ENCODE results near the gene ADRA2B. TPM values are rescaled to one million over a fixed set of nuclear protein-coding genes. Genes with fewer than 3 reads are reported as not detected.

The ADRA2B gene
- total RNA-seq, 1 experiment from 2014 or later, result not detected

DNA sequence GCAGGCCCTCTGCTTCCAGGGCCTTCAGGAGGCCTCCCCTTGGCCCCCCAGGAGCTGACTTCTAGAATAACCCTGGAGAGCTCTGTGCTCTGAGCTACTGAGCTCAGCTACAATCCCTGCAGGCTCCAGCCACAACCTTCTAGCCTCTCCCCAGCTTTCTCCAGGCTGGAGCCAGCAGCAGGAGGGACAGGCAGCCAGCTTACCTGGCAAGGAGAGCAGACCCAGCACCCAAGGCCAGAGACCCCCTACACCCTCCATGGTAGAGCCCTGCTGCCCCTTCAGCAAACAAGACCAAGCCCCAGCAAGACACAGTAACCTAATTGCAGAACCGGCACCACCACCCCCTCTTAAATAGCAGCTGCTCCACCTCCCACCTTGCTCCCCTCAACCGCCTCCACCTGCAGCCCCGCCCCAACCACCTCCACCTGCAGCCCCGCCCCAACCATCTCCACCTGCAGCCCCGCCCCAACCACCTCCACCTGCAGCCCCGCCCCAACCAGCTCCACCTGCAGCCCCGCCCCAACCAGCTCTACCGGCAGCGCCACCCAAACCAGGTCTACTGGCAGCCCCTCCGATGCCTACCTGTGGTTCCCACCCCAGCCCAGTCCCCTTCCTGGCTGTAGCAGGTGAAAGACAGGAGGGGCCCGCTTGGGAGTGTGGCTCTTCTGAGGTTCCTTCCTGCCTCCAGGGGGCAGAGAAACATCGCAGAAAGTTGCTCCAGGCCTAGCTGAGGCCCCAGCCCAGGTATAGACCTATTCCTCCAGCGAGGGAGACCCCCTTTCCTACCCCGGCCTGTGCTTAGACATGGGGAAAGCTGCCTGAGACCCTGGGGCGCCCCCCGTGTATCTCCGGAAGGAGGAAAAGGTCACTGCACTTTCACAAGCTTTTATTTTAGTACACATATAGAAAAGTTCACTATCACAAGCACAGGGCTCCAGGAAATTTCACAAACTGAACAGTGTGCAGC, 22.1 kb upstream of the ADRA2B start, which contains the start of gene ASTL:
Gene ASTL, minus strand, starts transcription at position 324 of the 967 bp plus-strand sequence. Its CDS starts 66 bp downstream, at position 258.
- DNase-seq (ENCODE audit: low read depth), result no peak

DNA sequence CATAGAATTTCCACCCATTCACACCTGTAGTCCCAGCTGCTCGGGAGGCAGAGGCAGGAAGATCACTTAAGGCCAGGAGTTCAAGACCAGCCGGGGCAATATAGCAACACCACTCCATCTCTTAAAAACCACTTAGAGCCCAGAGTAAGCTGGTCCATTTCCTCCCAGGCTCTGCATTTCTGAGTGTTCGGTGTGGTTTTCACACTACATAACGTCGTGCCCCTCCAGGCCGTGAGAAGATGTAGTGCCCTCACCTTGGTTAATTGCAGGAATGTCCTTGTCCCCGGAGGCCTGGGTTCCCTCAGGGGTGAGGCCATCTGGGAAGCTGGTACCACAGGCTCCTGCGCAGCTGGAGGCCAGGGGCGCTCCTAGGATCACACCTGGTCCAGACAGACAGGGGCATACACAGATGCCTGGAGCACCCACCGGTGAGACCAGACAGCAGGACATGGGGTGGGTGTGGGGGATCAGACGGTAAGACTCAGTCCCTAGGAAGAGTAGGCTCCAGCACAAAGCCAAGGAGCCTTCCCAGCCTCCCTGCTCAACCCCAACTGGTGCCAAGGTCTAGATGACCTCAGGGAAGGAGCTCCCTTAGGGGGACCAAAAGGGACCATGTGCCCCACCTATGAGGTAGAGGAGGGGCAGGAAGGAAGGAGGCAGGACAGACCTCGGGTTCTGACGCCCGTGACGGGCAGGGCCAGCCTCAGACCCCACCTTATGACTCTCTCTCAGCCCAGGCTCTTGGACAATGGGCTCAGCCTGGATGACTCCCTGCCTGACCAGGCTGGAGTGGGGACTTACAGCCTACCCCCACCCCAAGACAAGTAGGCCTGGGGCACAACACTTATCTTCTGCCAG, 21.2 kb upstream of the ADRA2B start:
- DNase-seq (ENCODE audit: low read depth), result no peak

DNA sequence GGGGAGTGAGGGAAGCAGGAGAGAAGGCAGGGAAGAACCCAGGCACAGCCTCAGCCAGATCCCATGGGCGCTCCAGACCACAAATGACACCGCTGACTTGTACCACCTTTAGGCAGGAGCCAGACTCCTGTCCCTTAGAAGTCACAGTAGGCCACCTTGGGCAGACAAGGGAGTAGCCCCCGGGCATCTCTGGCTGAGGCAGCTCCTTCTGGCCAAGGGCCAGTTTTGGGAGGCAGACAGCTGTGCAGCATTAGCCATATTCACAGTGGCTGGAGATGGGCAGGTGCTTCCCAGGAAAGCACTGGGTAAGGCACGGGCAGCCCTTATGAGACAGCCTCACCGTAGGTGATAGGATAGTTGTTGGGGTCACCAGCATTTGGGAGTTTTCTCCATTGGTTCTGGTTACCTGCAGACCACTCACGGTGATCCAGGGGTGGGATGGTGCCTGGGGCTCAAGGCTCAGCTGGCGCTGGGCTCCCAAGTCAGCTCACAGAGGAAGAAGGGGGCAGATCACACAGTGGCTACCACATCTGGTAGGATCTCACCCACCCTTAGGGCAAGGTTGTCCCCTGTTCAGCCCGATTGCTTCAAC, 19.9 kb upstream of the ADRA2B start:
- DNase-seq (ENCODE audit: low read depth), result no peak

DNA sequence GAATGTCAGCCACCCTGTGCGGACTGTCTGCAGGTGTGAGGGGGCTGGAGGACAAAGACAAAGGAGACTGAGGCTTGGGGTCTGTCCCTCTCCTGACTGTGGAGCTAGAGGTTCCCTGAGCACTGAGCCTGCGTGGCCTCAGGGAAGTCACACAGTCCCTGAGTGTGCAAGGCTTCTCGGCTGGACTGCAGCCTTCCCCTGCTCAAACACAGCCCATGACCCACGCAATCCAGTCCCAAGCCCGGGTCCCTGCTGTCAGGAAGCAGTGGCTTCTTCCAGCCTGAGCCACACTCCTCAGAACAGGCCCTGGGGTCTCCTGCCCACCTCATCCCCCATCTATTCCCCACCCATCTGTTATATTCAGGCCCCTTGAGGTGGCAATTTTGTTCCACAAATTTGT, 19.2 kb upstream of the ADRA2B start:
- no peak for DNase-seq (ENCODE audit: low read depth)

DNA sequence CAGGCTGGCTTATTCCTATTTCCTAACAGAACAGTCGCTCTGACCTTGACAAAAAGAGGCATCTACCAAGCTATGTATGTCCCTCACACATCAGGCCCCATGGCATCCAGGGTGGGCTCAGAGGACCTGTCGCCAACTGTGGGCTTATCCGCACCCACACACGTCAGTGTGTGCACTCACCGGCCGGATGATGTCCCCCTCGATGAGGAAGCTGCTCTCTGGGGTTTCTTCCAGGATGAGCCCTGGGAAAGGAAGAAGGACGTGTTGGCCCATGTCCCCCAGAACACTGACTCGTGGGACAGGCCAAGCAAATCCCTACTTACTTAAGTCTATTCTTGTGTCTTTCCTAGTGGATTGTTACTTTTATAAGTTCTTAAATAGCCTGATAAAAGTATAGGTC, 18.8 kb upstream of the ADRA2B start:
- no peak for DNase-seq (ENCODE audit: low read depth)

DNA sequence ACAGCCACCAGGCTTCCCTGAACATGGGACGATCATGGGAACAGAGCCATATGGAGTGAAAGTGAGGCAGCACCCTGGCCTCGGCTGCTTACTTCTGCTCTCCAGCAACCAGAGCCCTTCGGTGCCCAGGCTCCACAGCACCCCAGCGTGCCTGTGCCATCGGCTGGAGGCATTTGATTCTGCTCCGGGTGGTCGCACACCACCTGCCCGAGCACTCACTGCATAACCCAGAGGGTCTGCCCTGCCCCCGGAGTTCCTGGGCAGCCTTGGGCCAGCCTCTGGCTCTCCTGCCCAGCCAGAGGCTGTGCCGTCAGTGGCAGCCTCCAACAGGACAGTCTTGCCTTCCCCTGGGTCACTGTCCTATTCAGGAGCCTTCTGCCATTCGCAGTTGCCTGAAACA, 18.1 kb upstream of the ADRA2B start:
- DNase-seq (ENCODE audit: low read depth), result no peak

DNA sequence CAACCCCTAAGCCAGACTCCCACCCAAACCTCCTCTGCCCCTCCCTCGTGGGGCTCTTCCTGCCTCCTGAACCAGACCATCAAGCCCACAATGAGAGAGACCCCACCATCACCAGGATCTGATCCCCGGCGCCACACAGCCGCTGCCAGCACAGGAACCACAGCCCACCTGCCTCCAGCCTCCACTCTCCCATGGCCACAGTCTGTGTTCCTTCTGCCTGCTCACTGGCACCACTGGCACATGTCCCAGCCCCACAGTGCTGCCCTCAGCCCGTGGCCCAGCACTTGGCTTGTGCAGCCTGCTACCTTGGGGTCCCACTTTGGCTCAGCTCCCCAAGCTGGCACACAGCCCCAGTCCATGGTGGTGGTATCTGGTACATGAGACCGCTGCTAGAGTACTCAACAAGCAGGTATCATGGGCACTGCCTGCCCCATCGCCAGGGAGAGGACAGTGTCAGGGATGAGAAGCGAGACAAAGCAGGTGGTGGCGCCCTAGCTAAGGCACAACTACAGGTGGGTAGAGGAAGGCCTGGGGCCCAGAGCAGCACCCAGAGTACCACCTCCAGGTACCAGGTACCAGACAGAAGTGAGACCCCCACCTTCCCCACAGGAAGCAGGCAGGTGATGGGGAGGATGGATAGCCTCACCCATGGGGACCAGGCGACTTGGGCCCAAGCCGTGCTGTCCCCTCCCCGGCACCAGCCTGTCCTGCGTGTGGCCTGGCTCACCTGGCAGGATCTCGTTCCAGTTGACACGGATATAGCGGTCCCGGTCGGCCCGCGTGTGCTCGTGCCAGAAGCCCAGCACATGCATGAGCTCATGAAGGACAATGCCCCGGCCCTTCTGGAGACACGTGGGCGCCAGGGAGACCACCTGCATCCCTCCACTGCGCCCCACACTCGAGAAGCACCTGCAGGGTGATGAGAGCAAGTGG, 15.7 kb upstream of the ADRA2B start:
- no peak for DNase-seq (ENCODE audit: low read depth)

DNA sequence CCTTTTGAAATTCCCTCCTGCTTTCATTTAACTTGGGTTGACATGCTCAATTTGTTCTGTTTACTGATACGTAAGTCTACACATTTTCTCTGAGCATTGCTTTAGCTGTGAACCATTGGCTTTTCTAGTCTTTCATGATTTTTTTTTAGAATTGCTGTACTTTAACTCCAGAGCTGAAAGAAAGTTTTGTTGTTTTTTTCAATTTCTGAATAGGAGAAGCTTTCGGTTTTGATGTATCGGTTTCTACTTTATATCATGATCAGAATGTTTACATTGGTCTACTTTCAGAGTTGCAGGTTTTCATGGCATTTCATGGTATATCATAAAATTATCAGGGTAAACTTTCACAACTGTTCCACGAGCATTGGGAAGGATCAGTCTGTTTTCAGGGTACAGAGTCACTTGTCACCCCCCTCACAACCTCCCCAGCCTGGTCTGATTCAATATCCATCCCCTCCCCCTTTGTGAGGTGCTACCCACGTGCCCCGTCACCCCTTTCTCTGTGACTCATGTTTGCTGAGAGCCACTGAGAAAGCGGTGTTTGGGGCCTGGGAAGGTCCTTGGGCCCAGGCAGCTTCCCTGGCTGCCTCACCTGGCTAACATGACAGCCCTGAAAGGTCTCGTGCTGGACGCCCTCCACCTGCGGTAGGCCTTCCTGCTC, 14.9 kb upstream of the ADRA2B start:
- no peak for DNase-seq (ENCODE audit: low read depth)

DNA sequence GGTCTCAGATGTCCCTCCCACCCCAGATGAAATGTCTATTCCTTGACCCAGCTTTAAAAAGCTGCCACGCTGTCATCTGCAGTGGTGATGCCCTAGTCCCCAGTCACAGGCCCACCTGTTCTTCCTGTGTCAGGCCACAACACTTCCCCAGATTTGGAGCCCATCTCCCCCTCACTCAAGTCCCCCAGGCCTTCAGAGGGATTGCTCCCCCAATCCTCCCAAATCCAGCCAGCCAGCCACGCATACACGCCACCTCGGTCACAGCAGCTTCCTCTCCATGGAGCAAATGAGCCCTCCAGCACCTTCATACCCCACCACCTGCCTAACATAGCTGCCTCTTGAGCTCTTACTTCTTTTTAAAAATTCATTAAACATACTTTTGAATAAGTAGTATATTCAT, 14.1 kb upstream of the ADRA2B start:
- no peak for DNase-seq (ENCODE audit: low read depth)

DNA sequence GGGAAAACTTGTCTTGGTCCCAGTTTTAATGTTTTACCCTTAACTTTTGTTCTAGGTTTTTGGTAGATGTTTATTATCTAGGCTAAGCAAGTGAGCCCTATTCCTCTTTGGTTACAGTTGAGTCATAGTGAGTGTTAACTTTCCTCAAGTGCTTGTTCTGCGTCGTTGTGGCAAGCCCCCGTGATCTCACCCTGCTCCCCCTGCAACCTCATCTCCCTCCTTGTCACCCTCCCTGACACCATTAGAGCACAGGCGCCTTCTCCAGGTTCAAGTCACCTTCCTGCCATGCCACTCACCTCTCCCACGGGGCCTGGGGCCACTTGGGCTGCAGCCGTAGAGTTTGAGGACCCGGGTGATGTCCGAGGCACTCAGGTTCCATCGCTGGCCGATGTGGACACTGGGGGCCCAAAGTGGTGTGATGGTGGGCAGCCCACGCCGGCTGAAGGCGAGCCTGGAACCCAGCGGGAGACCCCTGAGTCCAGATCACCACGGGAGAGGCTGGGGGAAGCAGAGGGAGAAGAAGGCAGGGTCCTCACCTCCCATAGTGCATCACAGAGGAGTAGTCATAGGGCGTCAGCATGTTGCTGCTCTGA, 13.3 kb upstream of the ADRA2B start:
- no peak for DNase-seq (ENCODE audit: low read depth)

DNA sequence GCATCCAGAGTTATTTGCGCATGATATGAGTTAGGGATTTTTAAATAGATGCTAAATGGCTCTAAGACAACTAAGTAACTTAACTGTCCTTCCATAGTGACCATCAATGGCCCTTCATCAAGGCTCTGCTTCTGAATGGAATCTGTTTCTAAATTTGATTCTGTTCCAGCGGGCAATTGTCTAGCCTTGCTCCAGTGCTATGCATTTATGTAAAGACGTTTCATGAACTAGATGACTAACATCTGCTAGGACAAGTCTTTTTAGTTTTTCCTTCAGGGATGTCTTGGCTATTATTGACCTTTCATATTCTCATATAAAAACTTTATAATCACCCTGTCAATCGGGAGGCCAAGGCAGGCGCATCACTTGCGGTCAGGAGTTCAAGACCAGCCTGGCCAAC, 12.1 kb upstream of the ADRA2B start:
- no peak for DNase-seq (ENCODE audit: low read depth)

DNA sequence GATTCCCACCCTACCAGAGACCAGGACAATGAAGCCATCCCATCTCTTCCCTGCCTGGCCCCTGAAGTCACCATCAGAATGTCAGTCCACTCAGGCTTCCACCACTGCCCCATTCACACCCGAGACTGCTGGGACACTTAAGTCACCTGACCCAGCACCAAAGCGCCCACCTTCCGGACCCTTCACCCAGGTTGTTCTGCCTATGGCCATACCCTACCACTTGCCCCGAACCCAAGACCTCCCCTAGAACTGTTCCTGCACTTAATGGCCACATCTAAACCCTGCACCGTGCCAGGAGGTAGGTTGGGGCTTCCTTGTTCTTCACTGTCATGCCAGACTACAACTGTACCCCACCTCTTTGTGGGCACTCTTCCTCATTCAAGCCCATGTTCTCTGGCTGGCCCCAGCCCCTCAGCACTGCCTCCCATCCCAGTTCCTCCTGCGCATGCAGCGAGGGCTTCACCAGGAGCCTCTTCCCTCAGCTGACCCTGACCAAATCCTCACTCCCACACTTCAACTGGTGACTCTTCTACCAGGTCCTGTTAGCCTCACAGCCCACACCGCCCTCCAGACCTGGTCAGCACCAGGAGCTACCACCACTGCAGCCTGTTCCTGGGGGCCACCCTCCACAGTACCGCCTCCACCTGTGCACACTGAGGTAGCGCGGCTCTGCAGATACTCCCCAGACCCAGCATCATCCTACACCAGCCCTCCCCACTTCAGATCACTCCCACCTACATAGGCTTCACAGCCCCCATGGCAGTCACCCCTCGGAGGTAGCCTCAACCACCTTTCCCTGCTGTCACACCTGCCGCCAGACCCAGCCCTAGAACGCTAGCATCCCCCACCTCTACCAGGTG, 8.3 kb upstream of the ADRA2B start:
- no peak for DNase-seq (ENCODE audit: low read depth)

DNA sequence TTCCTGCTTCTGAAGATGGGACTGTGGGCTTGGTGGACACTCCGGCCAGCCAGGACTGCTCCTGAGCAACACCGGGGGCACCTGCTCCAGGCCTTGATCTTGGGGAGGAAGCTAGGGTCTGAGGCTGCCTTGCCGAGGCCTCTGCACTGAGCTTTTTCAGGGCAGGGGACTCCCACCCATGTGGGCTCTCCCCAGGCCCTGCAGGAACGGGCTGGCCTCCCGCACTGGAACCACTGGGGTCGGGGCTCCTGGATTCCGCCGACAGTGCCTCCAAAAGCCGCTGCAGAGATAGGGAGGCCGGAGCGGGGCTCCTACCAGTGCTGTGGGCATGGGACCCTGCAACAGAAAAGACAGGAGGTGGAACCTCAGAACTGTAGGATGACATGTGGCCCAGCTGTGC, 7.6 kb upstream of the ADRA2B start:
- no peak for DNase-seq (ENCODE audit: low read depth)

DNA sequence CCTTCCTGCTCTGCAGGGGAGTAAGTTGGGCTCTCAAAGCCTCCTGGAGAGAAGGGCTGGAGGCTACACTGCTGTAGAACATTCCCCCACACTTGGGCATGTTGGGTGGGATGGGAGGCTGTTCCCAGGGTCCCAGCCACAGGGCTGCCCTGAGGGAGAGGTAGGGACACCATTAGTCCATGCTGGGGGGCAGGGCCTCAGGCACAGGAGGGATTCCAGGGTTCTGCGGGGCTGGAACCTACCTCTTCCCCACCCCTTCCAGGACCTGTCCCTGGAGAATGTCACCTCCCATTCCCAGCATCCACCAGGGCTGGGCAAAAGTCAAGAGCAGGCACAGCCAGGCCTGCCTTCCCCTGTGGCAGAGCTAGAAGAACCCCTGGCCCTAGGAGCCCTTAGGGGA, 6.9 kb upstream of the ADRA2B start:
- DNase-seq (ENCODE audit: low read depth), result no peak

DNA sequence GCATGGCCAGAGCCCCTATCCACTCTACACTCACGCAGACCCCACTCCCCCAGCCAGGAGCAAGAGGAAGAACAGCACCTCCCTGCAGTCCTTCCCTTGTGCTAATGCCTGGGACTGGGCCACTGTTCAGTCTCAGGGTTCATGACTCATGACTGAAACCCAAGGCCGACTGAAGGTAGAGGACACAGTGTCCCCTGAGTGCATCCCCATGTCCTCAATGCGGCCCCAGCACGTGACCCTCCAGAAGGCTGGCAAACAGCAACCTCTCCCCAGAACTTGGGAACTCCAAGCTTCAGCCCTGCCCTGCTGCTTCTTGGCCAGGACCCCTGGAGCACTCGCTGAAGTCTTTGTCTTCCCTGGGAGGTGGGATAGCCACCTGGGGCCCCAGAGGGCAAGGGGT, 6.0 kb upstream of the ADRA2B start:
- DNase-seq (ENCODE audit: low read depth), result no peak

DNA sequence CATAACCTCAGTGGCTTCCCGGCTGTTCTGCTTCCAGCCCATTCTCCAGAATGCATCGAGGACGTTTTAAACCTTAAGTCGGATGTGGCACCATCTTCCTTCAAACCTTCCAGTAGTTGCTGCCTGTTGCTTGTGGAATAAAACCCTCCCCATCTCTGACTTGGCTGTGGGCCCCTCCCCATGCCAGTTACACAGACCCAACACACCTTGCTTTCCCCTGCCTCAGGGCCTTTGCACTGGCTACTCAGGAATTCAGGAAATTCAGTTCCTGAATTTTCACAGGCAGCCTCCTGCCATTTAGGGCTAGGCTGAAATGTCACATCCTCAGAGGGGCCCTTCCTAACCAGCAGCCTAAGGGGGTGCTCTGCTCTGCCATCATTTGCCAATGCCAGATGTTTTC, 5.0 kb upstream of the ADRA2B start:
- DNase-seq (ENCODE audit: low read depth), result no peak

DNA sequence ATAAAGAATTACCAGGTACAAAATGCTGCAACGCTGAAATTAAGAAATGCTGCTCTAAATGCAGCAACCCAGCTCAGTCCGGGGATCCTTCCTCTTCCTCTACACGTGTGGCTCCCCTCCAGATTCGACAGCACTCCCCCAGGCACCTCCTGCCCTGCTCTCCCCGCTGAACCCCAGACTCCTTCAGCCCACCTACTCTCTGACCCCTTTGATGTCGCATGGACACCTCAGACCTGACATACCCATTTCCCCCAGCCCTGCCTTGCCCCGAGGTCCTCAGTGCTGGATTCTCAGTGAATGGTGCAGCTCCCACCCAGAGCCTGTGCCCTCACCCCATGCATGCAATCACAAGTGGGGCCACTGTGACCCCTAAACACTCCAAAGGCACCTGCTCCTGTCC, 4.6 kb upstream of the ADRA2B start:
- no peak for DNase-seq (ENCODE audit: low read depth)

DNA sequence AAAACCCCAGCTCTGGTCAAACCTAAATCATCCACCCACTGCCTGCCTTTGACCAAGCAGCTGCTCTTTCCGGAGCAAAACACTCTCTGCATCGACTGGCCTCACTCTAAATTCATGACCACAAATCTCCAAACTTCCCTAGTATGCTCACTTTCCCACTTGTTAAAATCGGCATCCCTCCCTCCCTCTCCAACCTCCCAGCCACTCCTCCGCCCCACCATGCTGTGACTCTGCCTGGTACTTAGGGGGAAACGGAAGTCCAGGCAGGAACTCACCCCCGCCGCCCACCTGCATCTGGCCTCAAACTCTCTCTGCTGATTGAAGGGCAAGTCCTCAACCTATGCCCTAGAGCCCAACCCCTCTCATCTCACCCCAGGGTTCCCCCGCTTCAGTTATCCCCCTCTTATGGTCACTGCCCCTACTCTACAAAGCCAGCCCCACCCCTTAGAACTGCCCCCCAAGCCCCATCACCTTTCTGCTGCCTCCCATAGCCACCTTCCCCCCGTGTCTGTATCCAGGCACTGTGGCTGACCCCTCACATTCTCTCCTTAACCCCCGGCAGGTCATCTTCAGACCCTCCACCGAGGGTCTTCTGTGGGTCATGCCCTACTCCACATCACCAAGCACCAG, 3.8 kb upstream of the ADRA2B start:
- no peak for DNase-seq (ENCODE audit: low read depth)

DNA sequence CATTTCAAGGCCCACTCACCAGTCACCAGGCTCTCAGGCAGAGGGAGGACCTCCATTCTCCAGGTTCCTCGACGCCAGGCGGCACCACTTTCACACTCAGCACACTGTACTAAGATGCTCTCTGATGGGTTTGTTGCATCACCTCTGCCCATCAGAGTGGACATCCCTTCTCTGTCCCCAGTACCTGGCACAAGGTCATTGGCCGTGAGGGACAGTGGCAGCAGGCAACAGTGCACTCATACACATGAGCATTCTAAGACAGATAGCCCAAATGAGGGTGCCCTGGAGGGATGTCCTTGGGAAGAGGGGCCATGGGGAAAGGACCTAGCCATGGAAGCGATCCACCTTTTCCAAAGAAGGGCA, 3.0 kb upstream of the ADRA2B start:
- DNase-seq (ENCODE audit: low read depth), result no peak
